HEK293T (cell line): ENCODE data around the gene DCUN1D2.

Experiments
- ARNT ChIP-seq: fragments of 450-650 bp; IDR thresholded peaks from 2 replicates; pipeline ENCODE4 v1.6.1; 2017; ENCODE audit warnings: mild to moderate bottlenecking
- BHLHE40 ChIP-seq: fragments of 450-650 bp; IDR thresholded peaks from 2 replicates; pipeline ENCODE4 v1.6.1; 2016; ENCODE audit warnings: mild to moderate bottlenecking, moderate library complexity, borderline replicate concordance
- ELF4 ChIP-seq: fragments of 450-650 bp; IDR thresholded peaks from 2 replicates; pipeline ENCODE4 v1.6.1; 2017; ENCODE audit warnings: antibody characterized with exemption
- FOXA1 ChIP-seq: fragments of 450-650 bp; IDR thresholded peaks from 2 replicates; pipeline ENCODE4 v1.6.1; 2016; ENCODE audit warnings: mild to moderate bottlenecking
- FOXK2 ChIP-seq: fragments of 450-650 bp; IDR thresholded peaks from 2 replicates; pipeline ENCODE4 v1.6.1; 2016; ENCODE audit warnings: mild to moderate bottlenecking
- FOXM1 ChIP-seq: fragments of 450-650 bp; IDR thresholded peaks from 2 replicates; pipeline ENCODE4 v1.6.1; 2017; ENCODE audit warnings: mild to moderate bottlenecking, borderline replicate concordance
- HDGF ChIP-seq: fragments of 450-650 bp; IDR thresholded peaks from 2 replicates; pipeline ENCODE4 v1.6.1; 2017; ENCODE audit warnings: antibody characterized with exemption, borderline replicate concordance
- L3MBTL2 ChIP-seq: fragments of 450-650 bp; conservative IDR thresholded peaks from 2 replicates; pipeline ENCODE4 v1.6.1; 2016; ENCODE audit warnings: mild to moderate bottlenecking
- LEF1 ChIP-seq: fragments of 450-650 bp; IDR thresholded peaks from 2 replicates; pipeline ENCODE4 v1.6.1; 2017; ENCODE audit warnings: mild to moderate bottlenecking, borderline replicate concordance
- NFRKB ChIP-seq: fragments of 450-650 bp; IDR thresholded peaks from 2 replicates; pipeline ENCODE4 v1.6.1; 2016; ENCODE audit warnings: mild to moderate bottlenecking, moderate library complexity
- SP1 ChIP-seq: fragments of 450-650 bp; IDR thresholded peaks from 2 replicates; pipeline ENCODE4 v1.6.1; 2017
- SUZ12 ChIP-seq: fragments of 450-650 bp; IDR thresholded peaks from 2 replicates; pipeline ENCODE4 v1.6.1; 2016; ENCODE audit warnings: mild to moderate bottlenecking
- TARDBP ChIP-seq: fragments of 450-650 bp; IDR thresholded peaks from 2 replicates; pipeline ENCODE4 v1.6.1; 2016
- TF ChIP-seq, protein P1 (sequence below): fragments of 450-650 bp; IDR thresholded peaks from 2 replicates; pipeline ENCODE4 v1.6.1; 2016

DNA sequence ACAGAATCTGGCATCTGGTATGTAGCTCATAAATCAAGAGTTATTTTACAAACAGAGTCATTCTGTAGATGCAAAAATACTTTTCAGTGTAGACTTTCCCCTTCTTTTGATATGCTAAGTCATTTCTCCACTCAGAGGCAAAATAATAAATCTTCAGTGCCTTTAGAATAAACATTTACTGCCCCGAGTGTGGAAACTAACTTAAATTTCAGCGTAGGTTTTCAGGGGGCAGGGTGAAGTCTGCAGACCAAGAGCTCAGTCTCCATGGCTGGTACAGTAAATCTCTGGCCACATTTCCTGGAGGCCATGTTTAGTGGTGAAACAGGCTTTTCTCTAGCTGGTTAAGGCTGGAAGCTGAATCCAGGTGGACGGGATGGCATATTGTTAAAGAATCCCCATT is 24.1 kb downstream of the DCUN1D2 start:
- TF ChIP-seq NFRKB (no peak), TARDBP (no peak), HDGF (no peak), ELF4 (no peak), BHLHE40 (no peak), LEF1 (no peak), SP1 (no peak), SUZ12 (no peak), ARNT (no peak), L3MBTL2 (no peak), FOXM1 (no peak), FOXA1 (no peak), FOXK2 (no peak)
- TF ChIP-seq, protein P1, sequence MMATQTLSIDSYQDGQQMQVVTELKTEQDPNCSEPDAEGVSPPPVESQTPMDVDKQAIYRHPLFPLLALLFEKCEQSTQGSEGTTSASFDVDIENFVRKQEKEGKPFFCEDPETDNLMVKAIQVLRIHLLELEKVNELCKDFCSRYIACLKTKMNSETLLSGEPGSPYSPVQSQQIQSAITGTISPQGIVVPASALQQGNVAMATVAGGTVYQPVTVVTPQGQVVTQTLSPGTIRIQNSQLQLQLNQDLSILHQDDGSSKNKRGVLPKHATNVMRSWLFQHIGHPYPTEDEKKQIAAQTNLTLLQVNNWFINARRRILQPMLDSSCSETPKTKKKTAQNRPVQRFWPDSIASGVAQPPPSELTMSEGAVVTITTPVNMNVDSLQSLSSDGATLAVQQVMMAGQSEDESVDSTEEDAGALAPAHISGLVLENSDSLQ: no peak
